GM13976 (cell line): ENCODE measurements around the gene RAB40C.

Experiments
- DNase-seq: peaks from one replicate; pipeline ENCODE4 v3.0.0; 2012; ENCODE audit warnings: low spot score
- CTCF ChIP-seq: IDR thresholded peaks from 2 replicates; pipeline ENCODE4 v1.5.1; 2012; ENCODE audit warnings: borderline replicate concordance, mild to moderate bottlenecking; ENCODE audit not compliant: insufficient read depth; ENCODE audit errors: extremely low read depth, missing control alignments, control extremely low read depth
- in situ Hi-C: fragments of 300-500 bp; cut with MboI; formaldehyde crosslinking; loops from one replicate; pipeline ENCODE4 v1.12.0; 2022; ENCODE audit warnings: low sequenced_read_pairs, mixed read lengths, inconsistent platforms; ENCODE audit not compliant: unreplicated experiment

The RAB40C gene

DNA sequence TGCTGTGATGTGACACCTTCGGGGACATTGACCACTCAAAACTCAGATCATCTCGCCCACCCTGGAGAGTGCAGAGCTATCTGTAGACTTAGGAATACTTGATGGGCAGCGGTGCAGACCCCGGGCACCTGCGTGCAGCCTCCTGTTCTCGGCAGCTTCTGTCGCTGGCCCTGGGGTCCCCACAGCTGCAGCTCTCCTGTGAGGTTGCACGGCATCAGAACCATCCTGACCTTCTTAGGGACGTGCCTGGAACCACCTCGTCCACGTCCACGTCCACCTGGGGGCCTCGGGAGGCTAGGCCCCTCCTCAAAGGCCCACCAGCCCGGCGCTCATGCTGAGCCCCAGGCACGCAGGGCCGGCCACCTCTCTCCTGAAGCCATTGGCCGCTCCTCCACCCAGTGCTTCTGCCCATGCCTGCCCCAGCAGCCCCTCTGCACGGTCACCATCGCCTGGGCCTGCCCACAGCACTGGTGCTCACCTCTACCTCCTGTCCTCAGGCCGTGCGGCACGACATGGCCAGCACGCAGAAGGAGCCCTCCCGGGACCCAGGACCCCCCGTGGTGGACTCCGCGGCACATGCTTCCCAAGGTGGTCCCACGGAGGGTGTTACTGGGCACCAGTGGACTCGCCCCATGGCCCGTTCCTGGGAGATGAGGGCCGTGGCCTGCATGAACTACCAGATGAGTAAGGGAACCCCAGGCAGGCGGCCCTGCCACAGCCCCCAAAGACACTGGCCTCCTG is 38.6 kb downstream of the RAB40C start:
- in situ Hi-C loops = no loop called here
- DNase-seq = no peak
- TF ChIP-seq CTCF = no peak

DNA sequence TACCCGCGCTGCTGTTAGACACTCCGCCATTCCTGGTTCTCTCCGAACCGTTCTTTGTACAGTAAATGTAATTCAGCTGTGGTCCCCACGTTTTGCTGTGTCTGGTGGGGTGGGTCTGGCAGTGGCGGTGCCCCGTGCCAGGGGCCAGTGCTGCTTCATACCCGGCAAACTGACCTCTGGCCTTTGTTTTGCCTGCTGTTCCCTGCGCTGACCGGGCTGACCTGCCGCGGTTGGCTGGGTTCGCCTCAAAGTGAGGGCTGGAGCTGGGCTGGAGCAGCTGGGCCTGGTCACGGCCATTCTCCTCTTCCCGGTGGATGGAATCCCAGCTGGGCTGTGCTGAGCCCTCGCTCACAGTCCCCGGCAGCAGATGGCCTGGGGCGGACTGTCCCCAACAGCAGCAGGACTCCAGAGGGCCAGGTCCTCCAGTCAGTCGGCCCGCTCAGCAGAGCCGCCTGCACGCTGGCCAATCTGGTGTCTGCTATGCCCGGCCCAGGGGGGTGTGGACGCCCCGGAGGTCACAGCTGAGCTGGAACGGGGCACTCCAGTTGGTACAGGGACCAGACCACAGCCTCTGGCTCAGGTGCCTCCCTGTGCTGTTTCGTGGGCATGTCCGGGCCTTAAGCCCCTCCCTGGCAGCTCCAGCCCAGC is 39.4 kb downstream of the RAB40C start:
- in situ Hi-C loops = no loop called here
- no peak for DNase-seq
- TF ChIP-seq CTCF = no peak

GRCh38 chr16:629833-630248 is 40.0 kb downstream of the RAB40C start:
- in situ Hi-C loops = no loop called here
- no peak for DNase-seq
- no peak for TF ChIP-seq CTCF

GRCh38 chr16:630249-630814 is 40.5 kb downstream of the RAB40C start:
- in situ Hi-C loops = no loop called here
- no peak for TF ChIP-seq CTCF
- no peak for DNase-seq

DNA sequence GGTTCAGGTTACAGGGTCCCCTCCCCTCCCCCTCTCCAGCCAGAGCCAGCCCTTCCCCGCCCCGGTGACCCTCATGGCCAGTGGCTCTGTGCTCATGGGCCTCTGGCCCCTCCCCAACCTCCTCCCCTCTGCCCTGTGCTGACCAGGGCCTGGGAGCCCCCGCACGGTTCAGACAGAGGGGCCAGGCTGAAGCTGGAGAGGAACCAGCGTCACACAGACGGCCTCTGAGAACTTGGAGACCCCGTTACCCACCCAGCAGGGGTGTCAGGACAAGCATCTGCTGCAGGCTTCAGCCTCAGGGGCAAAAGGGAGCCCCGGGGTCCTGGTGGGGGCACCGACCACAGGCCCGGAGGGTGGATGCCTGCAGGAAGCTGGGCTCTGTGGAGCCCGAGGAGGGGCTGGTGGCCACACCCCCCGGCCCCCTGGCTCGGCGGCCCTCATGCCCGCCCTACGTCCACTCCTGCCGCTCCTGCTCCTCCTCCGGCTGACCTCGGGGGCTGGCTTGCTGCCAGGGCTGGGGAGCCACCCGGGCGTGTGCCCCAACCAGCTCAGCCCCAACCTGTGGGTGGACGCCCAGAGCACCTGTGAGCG is 41.0 kb downstream of the RAB40C start, which contains the start of gene WFIKKN1:
TSS of gene WFIKKN1 (plus strand) at position 171 of the 591 bp plus-strand sequence. CDS start at position 440, 269 bp downstream.
- in situ Hi-C loops = no loop called here
- TF ChIP-seq CTCF = no peak

GRCh38 chr16:631808-632358 is 42.0 kb downstream of the RAB40C start:
- in situ Hi-C loops = no loop called here
- no peak for TF ChIP-seq CTCF
- DNase-seq = no peak

More for the DNA sequence above, 41.0 kb downstream of the RAB40C start, which contains the start of gene WFIKKN1:
- no peak for DNase-seq
